Adrenal gland (tissue), 12 donors: ENCODE results near the gene NDST1. TPM values are rescaled to one million over a fixed set of nuclear protein-coding genes. Genes with fewer than 3 reads are reported as not detected.

Experiments
- DNase-seq, 7 donors: peaks; one replicate each; pipeline ENCODE4 v3.0.0-alpha.2; 2019 to 2020
- H3K27ac ChIP-seq, 5 donors: fragments of 200-600 bp; sonication (generic) in 4 of 5; 1 replicate in 3 of 5; 2 replicates in 2 of 5; pipeline versions ENCODE4 v1.5.1 to v1.8.0; 2016 to 2020; ENCODE audit warnings: mild to moderate bottlenecking in 1 of 5
- H3K27me3 ChIP-seq: fragments of 200-600 bp; 2 replicates; pipeline ENCODE4 v1.8.0; 2021
- H3K36me3 ChIP-seq, 2 donors: fragments of 200-600 bp; replicated peaks in 1 of 2; 1 replicate in 1 of 2; 2 replicates in 1 of 2; pipeline versions ENCODE4 v1.5.1 to v1.8.0; 2018 to 2022
- H3K4me1 ChIP-seq, 2 donors: fragments of 200-600 bp; replicated peaks in 1 of 2; 1 replicate in 1 of 2; 2 replicates in 1 of 2; pipeline versions ENCODE4 v1.5.1 to v1.8.0; 2018 to 2021
- H3K4me3 ChIP-seq, 4 donors: fragments of 200-600 bp; sonication (generic) in 3 of 4; one replicate each; pipeline ENCODE4 v1.5.1; 2016 to 2018
- H3K9me3 ChIP-seq, 3 donors: fragments of 200-600 bp; sonication (generic) in 1 of 3; replicated peaks in 1 of 3; 1 replicate in 2 of 3; 2 replicates in 1 of 3; pipeline versions ENCODE4 v1.5.1 to v1.8.0; 2016 to 2021
- CTCF ChIP-seq, 6 experiments: fragments of 450-650 bp in 4 of 6; fragments of 200-600 bp in 2 of 6; sonication (generic) in 1 of 6; IDR thresholded peaks; 1 replicate in 5 of 6; 2 replicates in 1 of 6; pipeline versions ENCODE4 v1.5.1 to v1.8.0; 2016 to 2021; ENCODE audit warnings: antibody characterized with exemption in 6 of 6, mild to moderate bottlenecking in 2 of 6, moderate library complexity in 1 of 6
- POLR2A ChIP-seq, 2 donors: fragments of 450-650 bp; IDR thresholded peaks; one replicate each; pipeline ENCODE4 v1.6.1; 2017; ENCODE audit warnings: antibody characterized with exemption in 2 of 2, mild to moderate bottlenecking in 2 of 2, moderate library complexity in 1 of 2
- WGBS, 4 donors: extraction: QIAGEN DNeasy Blood & Tissue Kit in 2 of 4; methylation state at CpG; one replicate each; pipeline versions ENCODE4 v1.1.5 to v1.1.7; 2013 to 2017; 5-methylcytosine and 5-hydroxymethylcytosine counted together
- intact Hi-C, 2 donors: fragments of 100-400 bp; cut with DNase I; formaldehyde crosslinking; loops; one replicate each; pipeline versions ENCODE4 v1.14.1 to v1.15.0; 2022 to 2023
- polyA plus RNA-seq, 3 donors: library from polyadenylated mRNA; stranded (reverse); fragments of 200-250 nt in 2 of 3; fragments of 350-450 nt in 1 of 3; fragmentation: Illumina TruSeq in 1 of 3; extraction: RNeasy Lipid Tissue Mini Kit (QIAGEN cat#74804) in 1 of 3; gene quantifications; one replicate each; pipeline ENCODE4 v1.2.3, GENCODE V29; 2013 to 2014
- total RNA-seq, 9 donors: library from RNA; depleted of rRNA in 4 of 9; stranded (reverse); fragments of >200 nt in 4 of 9; fragments of 120-200 nt in 1 of 9; fragmentation: NEBNext Ultra II Directional in 1 of 9; extraction: Animal tissue kit (Norgen Biotek cat#: 25700) in 1 of 9; gene quantifications; one replicate each; pipeline versions ENCODE4 v1.1.0 to v1.2.4, GENCODE V29; 2013 to 2023
- donor health status: healthy with polysubstance abuse.
- donor health status: Bipolar disorder and iron deficiency.
- donor health status: DM: yes; HTN: yes; CAD: no.
- donor health status: DM: no; HTN: no; CAD: no.
- donor health status: DM: no; HTN: no; CAD: no.
- donor health status: DM: yes; HTN: yes; CAD: no.

Gene NDST1
- total and polyA plus RNA-seq, 12 donors, result 9.6 to 154 (median 94.7) TPM

DNA sequence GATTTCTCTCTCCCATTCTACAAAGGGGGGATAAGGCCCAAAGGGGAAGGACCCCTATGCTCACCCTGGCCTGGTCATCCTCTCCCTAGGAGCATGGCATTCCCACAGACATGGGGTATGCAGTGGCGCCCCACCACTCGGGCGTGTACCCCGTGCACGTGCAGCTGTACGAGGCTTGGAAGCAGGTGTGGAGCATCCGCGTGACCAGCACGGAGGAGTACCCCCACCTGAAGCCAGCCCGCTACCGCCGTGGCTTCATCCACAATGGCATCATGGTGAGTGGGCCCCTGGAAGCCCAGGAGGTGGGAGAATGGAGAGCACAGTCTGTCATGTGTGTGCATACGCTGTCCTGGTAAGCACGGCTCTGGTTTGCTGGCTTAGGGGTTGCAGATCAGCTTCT lies 27.7 kb downstream of the NDST1 start:
- no peak for DNase-seq
- 94 to 100% (median 95%) methylated on average over 3 to 14 of the region's 14 CpGs for WGBS, 4 donors
- Histone ChIP-seq H3K27me3 (no peaks in the 10 kb centered on the region), H3K9me3 (no peaks in the 10 kb centered on the region), H3K27ac (peak overlapping the region; percentile 32 to 85 (median 82)), H3K36me3 (peaks cover 0 to 73% of the 10 kb centered on the region in 2 donors), H3K4me3 (no peak overlapping the region), H3K4me1 (peaks cover 32 to 57% of the 10 kb centered on the region in 2 donors)
- TF ChIP-seq POLR2A (IDR thresholded peaks at IDR 0.05) (no peak), CTCF (IDR thresholded peaks at IDR 0.05) (no peak)
- intact Hi-C loops, result no loop called here

GRCh38 chr5:150538007-150538917 lies 30.3 kb downstream of the NDST1 start:
- Histone ChIP-seq H3K36me3 (peaks cover 0 to 82% of the 10 kb centered on the region in 2 donors), H3K27ac (peak overlapping the region in 4 of 5 donors; percentile 47 to 93 (median 78)), H3K4me3 (no peak overlapping the region), H3K27me3 (no peaks in the 10 kb centered on the region), H3K9me3 (no peaks in the 10 kb centered on the region), H3K4me1 (peaks cover 46 to 77% of the 10 kb centered on the region in 2 donors)
- DNase-seq, result peak in 2 of 7 donors; percentile 58 to 64
- 76 to 87% (median 77%) methylated on average over 8 of the region's 8 CpGs for WGBS, 4 donors
- peak in 1 of 6 experiments; percentile 15 for TF ChIP-seq CTCF (IDR thresholded peaks at IDR 0.05)
- no peak for TF ChIP-seq POLR2A (IDR thresholded peaks at IDR 0.05)
- intact Hi-C loops, result no loop called here

- Histone ChIP-seq H3K9me3 (no peaks in the 10 kb centered on the region), H3K4me3 (no peak overlapping the region), H3K27ac (peak overlapping the region in 4 of 5 donors; percentile 47 to 93 (median 78)), H3K4me1 (peaks cover 46 to 75% of the 10 kb centered on the region in 2 donors), H3K27me3 (no peaks in the 10 kb centered on the region), H3K36me3 (peaks cover 0 to 82% of the 10 kb centered on the region in 2 donors)
- no peak for TF ChIP-seq CTCF (IDR thresholded peaks at IDR 0.05)
- no peak for TF ChIP-seq POLR2A (IDR thresholded peaks at IDR 0.05)
- WGBS, 4 donors, result 46 to 68% (median 58%) methylated on average over 9 of the region's 9 CpGs
- DNase-seq, result peak in 3 of 7 donors; percentile 63 to 74 (median 66)
- intact Hi-C loops, result no loop called here
Observed at GRCh38 chr5:150539206-150539605, 31.3 kb downstream of the NDST1 start.

DNA sequence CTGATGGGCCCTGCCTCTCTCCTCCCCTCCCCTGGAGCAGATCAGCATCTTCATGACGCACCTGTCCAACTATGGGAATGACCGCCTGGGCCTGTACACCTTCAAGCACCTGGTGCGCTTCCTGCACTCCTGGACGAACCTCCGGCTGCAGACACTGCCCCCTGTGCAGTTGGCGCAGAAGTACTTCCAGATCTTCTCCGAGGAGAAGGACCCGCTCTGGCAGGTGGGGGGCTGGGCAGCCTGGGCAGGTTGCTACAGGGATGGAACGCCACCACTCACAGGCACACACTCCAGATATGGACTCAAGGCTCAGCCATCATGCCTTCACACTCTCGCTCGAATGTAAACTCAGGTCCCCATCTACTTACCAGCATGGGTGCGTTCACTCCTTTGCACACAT lies 32.1 kb downstream of the NDST1 start:
- intact Hi-C loops, result no loop called here
- Histone ChIP-seq H3K27me3 (no peaks in the 10 kb centered on the region), H3K9me3 (no peaks in the 10 kb centered on the region), H3K4me1 (peaks cover 44 to 67% of the 10 kb centered on the region in 2 donors), H3K4me3 (no peak overlapping the region), H3K36me3 (peaks cover 0 to 76% of the 10 kb centered on the region in 2 donors), H3K27ac (peak overlapping the region; percentile 78 to 96 (median 84))
- no peak for TF ChIP-seq CTCF (IDR thresholded peaks at IDR 0.05)
- 84 to 91% (median 88%) methylated on average over 5 to 12 of the region's 12 CpGs for WGBS, 4 donors
- DNase-seq, result no peak
